GM23248 (cell line): ENCODE results near the gene BRAT1. TPM values are rescaled to one million over a fixed set of nuclear protein-coding genes. Genes with fewer than 3 reads are reported as not detected.

Experiments used
- DNase-seq: peaks from one replicate; pipeline ENCODE4 v3.0.0-alpha.2; 2015
- H2AFZ ChIP-seq: fragments of 200-600 bp; sonication (generic); 2 replicates; pipeline ENCODE4 v1.6.1; 2016; ENCODE audit warnings: antibody characterized with exemption
- H3F3A ChIP-seq: fragments of 200-600 bp; sonication (generic); 2 replicates; pipeline ENCODE4 v1.6.1; 2016; ENCODE audit warnings: mild to moderate bottlenecking, antibody characterized with exemption, mixed run types; ENCODE audit not compliant: insufficient read depth
- H3K27ac ChIP-seq: fragments of 200-600 bp; sonication (generic); 2 replicates; pipeline ENCODE4 v1.5.1; 2016; ENCODE audit warnings: mild to moderate bottlenecking
- H3K27me3 ChIP-seq: fragments of 200-600 bp; sonication (generic); replicated peaks from 2 replicates; pipeline ENCODE4 v1.6.1; 2016; ENCODE audit warnings: mild to moderate bottlenecking; ENCODE audit not compliant: insufficient read depth
- H3K36me3 ChIP-seq: fragments of 200-600 bp; sonication (generic); 2 replicates; pipeline ENCODE4 v1.6.1; 2016; ENCODE audit warnings: low read depth, mild to moderate bottlenecking
- H3K4me1 ChIP-seq: fragments of 200-600 bp; sonication (generic); 2 replicates; pipeline ENCODE4 v1.6.1; 2016; ENCODE audit warnings: mild to moderate bottlenecking; ENCODE audit not compliant: insufficient read depth
- H3K4me2 ChIP-seq: fragments of 200-600 bp; sonication (generic); one replicate; pipeline ENCODE4 v1.6.1; 2016; ENCODE audit warnings: mild to moderate bottlenecking; ENCODE audit not compliant: unreplicated experiment
- H3K4me3 ChIP-seq: fragments of 200-600 bp; sonication (generic); 2 replicates; pipeline ENCODE4 v1.5.1; 2016; ENCODE audit warnings: mild to moderate bottlenecking
- H3K79me2 ChIP-seq: fragments of 200-600 bp; sonication (generic); 2 replicates; pipeline ENCODE4 v1.6.1; 2016; ENCODE audit warnings: mild to moderate bottlenecking; ENCODE audit not compliant: insufficient read depth
- H3K9ac ChIP-seq: fragments of 200-600 bp; sonication (generic); 2 replicates; pipeline ENCODE4 v1.6.1; 2016; ENCODE audit warnings: mild to moderate bottlenecking
- H3K9me2 ChIP-seq: fragments of 200-600 bp; sonication (generic); 2 replicates; pipeline ENCODE4 v1.6.1; 2016; ENCODE audit warnings: mixed run types, mild to moderate bottlenecking, moderate library complexity; ENCODE audit not compliant: insufficient read depth
- H3K9me3 ChIP-seq: fragments of 200-600 bp; sonication (generic); one replicate; pipeline ENCODE4 v1.6.1; 2017; ENCODE audit warnings: low read depth
- H4K20me1 ChIP-seq: fragments of 200-600 bp; sonication (generic); 2 replicates; pipeline ENCODE4 v1.6.0; 2016; ENCODE audit not compliant: insufficient read depth
- EZH2 ChIP-seq: fragments of 200-600 bp; sonication (generic); IDR thresholded peaks from 2 replicates; pipeline ENCODE4 v1.6.1; 2018; ENCODE audit warnings: antibody characterized with exemption, mild to moderate bottlenecking; ENCODE audit not compliant: insufficient read depth, poor library complexity, severe bottlenecking
- EZH2phosphoT487 ChIP-seq: fragments of 200-600 bp; sonication (generic); IDR thresholded peaks from 2 replicates; pipeline ENCODE4 v1.6.1; 2018; ENCODE audit warnings: antibody characterized with exemption, moderate library complexity, mild to moderate bottlenecking, low read depth; ENCODE audit not compliant: insufficient read depth
- WGBS, 2 experiments: methylation state at CpG; one replicate each; pipeline ENCODE4 v1.1.6; 2015 to 2017; ENCODE audit warnings: low lambda C conversion rate in 2 of 2, low coverage in 1 of 2; ENCODE audit errors: missing lambda C conversion rate in 2 of 2; 5-methylcytosine and 5-hydroxymethylcytosine counted together
- in situ Hi-C: fragments of 300-500 bp; cut with MboI; formaldehyde crosslinking; loops from 2 replicates; pipeline ENCODE4 v1.15.0; 2020
- polyA plus RNA-seq: library from polyadenylated mRNA; unstranded; fragments of >200 nt; fragmentation: Nextera tagmentation; extraction: Ambion mirVana; gene quantifications from 2 replicates; pipeline ENCODE4 v1.2.1, GENCODE V29; 2016
- total RNA-seq: library from RNA; depleted of rRNA; stranded (reverse); fragments of >200 nt; shearing (Covaris generic); gene quantifications from 2 replicates; pipeline ENCODE4 v1.2.3, GENCODE V29; 2014

BRAT1 gene
- total and polyA plus RNA-seq, 2 experiments from 2014 or later, result 28.6 to 39.7 TPM

DNA sequence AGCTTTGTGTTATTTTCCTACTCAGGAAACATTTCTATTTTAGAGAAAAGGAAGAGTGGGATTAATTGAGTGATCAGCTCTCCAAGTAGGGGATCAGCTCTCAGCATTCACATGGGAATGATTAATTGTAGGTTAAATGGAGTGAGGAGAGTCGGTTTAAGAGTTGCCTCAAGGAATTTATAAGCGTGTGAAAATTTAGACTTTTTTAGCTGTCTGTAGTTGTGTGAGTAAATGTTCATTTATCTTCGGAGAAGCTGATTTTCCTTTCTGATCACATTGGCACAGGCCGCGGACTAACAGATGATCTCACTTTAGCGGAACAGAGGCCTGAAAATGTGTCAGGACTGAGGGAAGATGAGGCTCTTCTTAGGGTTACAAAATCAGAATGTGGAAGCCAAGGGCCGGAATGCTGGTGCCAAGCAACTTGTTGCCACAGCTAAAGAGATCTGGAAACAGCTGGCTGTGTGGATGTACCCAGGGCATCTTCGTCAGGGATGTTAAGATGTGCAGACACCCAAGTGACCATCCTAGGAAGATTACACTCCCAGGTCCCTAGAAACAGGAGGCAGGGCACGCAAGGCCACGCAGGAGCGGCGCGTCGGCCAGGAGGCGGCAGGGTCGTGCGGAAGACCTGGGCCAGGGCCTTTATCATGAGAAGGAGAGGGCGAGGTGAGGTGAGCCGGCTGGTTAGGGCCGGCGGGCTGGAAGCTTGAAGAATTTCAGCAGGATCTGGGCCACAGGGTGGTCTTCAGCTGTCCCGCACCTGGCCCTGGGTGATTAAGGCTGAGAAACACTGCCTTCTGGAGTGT is 41.3 kb upstream of the BRAT1 start:
- no peaks in the 10 kb centered on the region for H3K27me3 ChIP-seq
- no peak for TF ChIP-seq EZH2
- H3K4me2 ChIP-seq, result no peak overlapping the region
- in situ Hi-C loops, result no loop called here
- no peaks in the 10 kb centered on the region for H3F3A ChIP-seq
- WGBS, 2 experiments, result 79 to 84% methylated on average over 22 of the region's 22 CpGs
- H3K36me3 ChIP-seq, result no peaks in the 10 kb centered on the region
- no peak overlapping the region for H3K4me3 ChIP-seq
- no peak overlapping the region for H3K9ac ChIP-seq
- no peaks in the 10 kb centered on the region for H3K79me2 ChIP-seq
- no peak overlapping the region for H2AFZ ChIP-seq
- no peaks in the 10 kb centered on the region for H4K20me1 ChIP-seq
- no peaks in the 10 kb centered on the region for H3K9me2 ChIP-seq
- DNase-seq, result no peak
- H3K9me3 ChIP-seq, result no peaks in the 10 kb centered on the region
- H3K27ac ChIP-seq, result no peak overlapping the region
- H3K4me1 ChIP-seq, result no peaks in the 10 kb centered on the region

DNA sequence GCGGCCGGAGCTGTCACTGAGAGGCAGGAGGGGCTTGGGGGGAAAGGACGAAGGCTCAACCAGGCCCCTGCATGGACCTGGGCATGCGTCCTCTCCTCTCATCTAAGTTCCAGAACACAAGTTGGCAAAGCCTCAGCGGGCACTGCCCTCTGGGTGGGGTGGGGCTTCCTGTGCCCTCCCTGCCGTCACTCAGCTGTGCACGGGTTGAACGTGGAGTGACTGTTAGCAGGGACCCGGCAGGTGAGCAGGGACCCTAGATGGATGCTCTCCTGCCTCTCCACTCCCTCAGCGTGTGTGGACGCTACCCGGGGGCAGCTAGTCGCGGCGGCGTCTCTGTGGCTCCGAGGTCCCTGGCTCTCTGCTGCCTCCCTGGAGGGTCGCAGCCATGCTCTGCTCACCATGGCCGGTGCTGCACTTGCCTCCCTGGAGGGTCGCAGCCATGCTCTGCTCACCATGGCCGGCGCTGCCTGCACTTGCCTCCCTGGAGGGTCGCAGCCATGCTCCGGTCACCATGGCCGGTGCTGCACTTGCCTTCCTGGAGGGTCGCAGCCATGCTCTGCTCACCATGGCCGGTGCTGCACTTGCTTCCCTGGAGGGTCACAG is 40.0 kb upstream of the BRAT1 start:
- Histone ChIP-seq H4K20me1 (no peaks in the 10 kb centered on the region), H3K27ac (no peak overlapping the region), H3K9me3 (no peaks in the 10 kb centered on the region), H3K4me1 (no peaks in the 10 kb centered on the region), H3K9me2 (no peaks in the 10 kb centered on the region), H3K4me3 (no peak overlapping the region), H3F3A (no peaks in the 10 kb centered on the region), H3K9ac (no peak overlapping the region), H3K79me2 (no peaks in the 10 kb centered on the region), H2AFZ (no peak overlapping the region), H3K4me2 (no peak overlapping the region), H3K27me3 (no peaks in the 10 kb centered on the region), H3K36me3 (no peaks in the 10 kb centered on the region)
- in situ Hi-C loops, result no loop called here
- no peak for DNase-seq
- no peak for TF ChIP-seq EZH2
- TF ChIP-seq EZH2phosphoT487, result no peak
- 91 to 95% methylated on average over 26 to 27 of the region's 27 CpGs for WGBS, 2 experiments

DNA sequence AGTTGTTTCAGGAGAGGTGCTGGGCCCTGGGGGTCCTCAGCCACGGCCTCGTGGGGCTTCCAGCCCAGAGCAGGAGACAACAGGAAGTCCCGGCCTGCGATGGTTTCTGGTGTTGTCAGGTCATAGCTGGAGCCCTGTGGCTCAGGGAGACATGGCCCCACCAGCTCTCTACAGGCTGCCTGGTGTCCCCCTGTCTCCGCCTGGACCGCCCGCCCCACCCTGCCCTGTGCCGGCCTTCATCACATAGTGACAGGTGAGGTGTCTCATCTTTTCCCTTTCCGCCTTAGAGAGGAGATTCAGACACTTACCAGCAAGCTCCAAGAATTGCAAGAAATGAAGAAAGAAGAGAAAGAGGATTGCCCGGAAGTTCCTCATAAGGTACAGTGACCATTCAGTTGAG is 39.3 kb upstream of the BRAT1 start:
- in situ Hi-C loops, result no loop called here
- 92 to 100% methylated on average over 9 to 10 of the region's 10 CpGs for WGBS, 2 experiments

DNA sequence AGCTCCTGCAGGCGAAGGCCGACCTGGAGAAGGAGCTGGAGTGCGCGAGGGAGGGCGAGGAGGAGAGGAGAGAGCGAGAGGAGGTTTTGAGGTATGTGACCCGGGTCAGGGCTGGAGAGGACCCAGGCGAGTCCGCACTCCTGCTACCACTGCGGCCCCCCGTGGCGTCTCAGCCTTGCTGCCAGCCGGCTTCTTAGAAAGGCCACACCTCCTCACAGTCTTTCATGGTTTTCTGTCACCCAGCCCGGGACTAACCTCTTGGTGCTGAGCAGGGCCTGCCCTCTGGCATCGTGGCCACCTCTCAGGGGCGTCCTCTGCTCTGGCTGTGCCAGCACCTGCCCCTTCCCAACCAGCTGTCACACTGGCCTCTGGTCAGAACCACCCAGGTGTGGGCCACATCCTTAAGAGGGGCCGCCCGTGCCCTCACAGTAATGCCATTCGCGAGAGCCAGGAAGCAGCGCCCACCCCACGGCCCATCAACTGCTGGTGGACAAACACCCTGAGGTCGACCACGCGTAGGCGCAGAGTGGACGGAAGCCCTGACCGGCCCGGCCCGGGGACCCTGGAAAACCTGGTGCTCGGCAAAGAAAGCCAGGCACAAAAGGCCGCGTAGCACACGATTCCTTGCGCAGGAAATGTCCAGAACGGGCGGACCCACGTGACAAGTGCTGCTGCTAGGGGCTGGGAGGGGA is 37.9 kb upstream of the BRAT1 start:
- in situ Hi-C loops, result no loop called here

More for the DNA sequence above, 39.3 kb upstream of the BRAT1 start:
- no peaks in the 10 kb centered on the region for H3K27me3 ChIP-seq
- no peak overlapping the region for H3K4me2 ChIP-seq
- H2AFZ ChIP-seq, result no peak overlapping the region
- no peaks in the 10 kb centered on the region for H3K79me2 ChIP-seq
- no peaks in the 10 kb centered on the region for H4K20me1 ChIP-seq
- no peaks in the 10 kb centered on the region for H3K9me3 ChIP-seq
- H3K9me2 ChIP-seq, result no peaks in the 10 kb centered on the region
- no peak for TF ChIP-seq EZH2phosphoT487
- no peak for TF ChIP-seq EZH2
- no peaks in the 10 kb centered on the region for H3K4me1 ChIP-seq
- H3K4me3 ChIP-seq, result no peak overlapping the region
- no peak for DNase-seq
- no peaks in the 10 kb centered on the region for H3K36me3 ChIP-seq
- no peak overlapping the region for H3K9ac ChIP-seq
- no peaks in the 10 kb centered on the region for H3F3A ChIP-seq
- H3K27ac ChIP-seq, result no peak overlapping the region

More for the DNA sequence above, 37.9 kb upstream of the BRAT1 start:
- 95 to 96% methylated on average over 37 to 38 of the region's 38 CpGs for WGBS, 2 experiments
- Histone ChIP-seq H3K4me1 (no peaks in the 10 kb centered on the region), H3K4me3 (no peak overlapping the region), H4K20me1 (no peaks in the 10 kb centered on the region), H3K9me3 (no peaks in the 10 kb centered on the region), H3K9me2 (no peaks in the 10 kb centered on the region), H2AFZ (no peak overlapping the region), H3K9ac (no peak overlapping the region), H3K79me2 (no peaks in the 10 kb centered on the region), H3F3A (no peaks in the 10 kb centered on the region), H3K36me3 (no peaks in the 10 kb centered on the region), H3K4me2 (no peak overlapping the region), H3K27ac (no peak overlapping the region), H3K27me3 (no peaks in the 10 kb centered on the region)
- TF ChIP-seq EZH2 (no peak), EZH2phosphoT487 (no peak)
- DNase-seq, result no peak
